Panc1 (cell line): ENCODE data around the gene SSR2. TPM values are rescaled to one million over a fixed set of nuclear protein-coding genes. Genes with fewer than 3 reads are reported as not detected.

Experiments
- ATAC-seq: fragments of 200-7000 bp; cut with Tn5 transposase; 2 replicates; pipeline ENCODE4 v1.9.1; 2020; ENCODE audit warnings: mild to moderate bottlenecking, moderate library complexity
- BruUV-seq: library from RNA; stranded (reverse); fragments of 400-500 nt; replicated peaks from 2 replicates; lab custom pipeline; 2021; lab: Mats Ljungman, UMichigan
- CTCF ChIA-PET: fragments of 300-600 bp; sonication (Branson Sonifier 250); formaldehyde crosslinking; loops from one replicate; lab custom pipeline; 2022; ENCODE audit warnings: antibody characterized with exemption; lab: Charles Lee
- POLR2A ChIA-PET: fragments of 300-600 bp; sonication (Branson Sonifier 250); formaldehyde crosslinking; loops from one replicate; lab custom pipeline; 2022; ENCODE audit warnings: antibody characterized with exemption; lab: Charles Lee
- DNase-seq: peaks from one replicate; pipeline ENCODE4 v3.0.0-alpha.2; 2010; ENCODE audit warnings: low read depth, low spot score
- H3K27ac ChIP-seq: 2 replicates; pipeline ENCODE4 v1.5.1; 2011; ENCODE audit warnings: mild to moderate bottlenecking, low read length, inconsistent platforms
- H3K27me3 ChIP-seq: fragments of 200-500 bp; sonication (Bioruptor generic); 2 replicates; pipeline ENCODE4 v1.6.0; 2014; ENCODE audit warnings: low read length, inconsistent platforms; ENCODE audit not compliant: control insufficient read depth, insufficient read depth
- H3K36me3 ChIP-seq: fragments of 200-500 bp; sonication (Bioruptor generic); 2 replicates; pipeline ENCODE4 v1.5.1; 2014; ENCODE audit warnings: inconsistent platforms, mild to moderate bottlenecking, low read length, moderate library complexity; ENCODE audit not compliant: control insufficient read depth, insufficient read depth
- H3K4me1 ChIP-seq: 2 replicates; pipeline ENCODE4 v1.5.1; 2011; ENCODE audit warnings: inconsistent platforms, mild to moderate bottlenecking, low read length, moderate library complexity; ENCODE audit not compliant: control insufficient read depth, insufficient read depth
- H3K4me3 ChIP-seq, 2 experiments: 2 replicates each; pipeline ENCODE4 v1.5.1; 2011 to 2012; ENCODE audit warnings: low read depth in 2 of 2, low read length in 2 of 2, mild to moderate bottlenecking in 2 of 2, inconsistent platforms in 1 of 2, moderate library complexity in 1 of 2
- H3K9me3 ChIP-seq: fragments of 200-500 bp; sonication (Bioruptor generic); 2 replicates; pipeline ENCODE4 v1.5.1; 2014; ENCODE audit warnings: low read depth, mild to moderate bottlenecking, inconsistent platforms, low read length, moderate library complexity; ENCODE audit not compliant: control insufficient read depth, insufficient read depth
- POLR2AphosphoS5 ChIP-seq: IDR thresholded peaks from 2 replicates; pipeline ENCODE4 v1.6.1; 2012; ENCODE audit warnings: mild to moderate bottlenecking, low read depth, low read length, moderate library complexity
- SIN3A ChIP-seq: IDR thresholded peaks from 2 replicates; pipeline ENCODE4 v1.6.1; 2012; ENCODE audit warnings: low read depth, mild to moderate bottlenecking, low read length, moderate library complexity, borderline replicate concordance; ENCODE audit not compliant: insufficient read depth
- TCF7L2 ChIP-seq: IDR thresholded peaks from 2 replicates; pipeline ENCODE4 v1.6.1; 2011; ENCODE audit warnings: mild to moderate bottlenecking, low read depth, low read length, inconsistent platforms
- in situ Hi-C: cut with HindIII; loops from 2 replicates; pipeline ENCODE4 v1.10.0; 2016; ENCODE audit warnings: low sequenced_read_pairs, low pct_unique_long_range_greater_than_20kb
- intact Hi-C: fragments of 100-400 bp; cut with micrococcal nuclease; formaldehyde crosslinking; loops from one replicate; pipeline ENCODE4 v1.10.0; 2022; ENCODE audit not compliant: unreplicated experiment
- total RNA-seq: library from RNA; stranded (reverse); gene quantifications from one replicate; pipeline ENCODE4 v1.2.1, GENCODE V29; 2021; ENCODE audit not compliant: unreplicated experiment
- TF ChIP-seq, protein P1 (sequence below): fragments of 450-650 bp; IDR thresholded peaks from 2 replicates; pipeline ENCODE4 v1.5.1; 2017; ENCODE audit warnings: mild to moderate bottlenecking
- TF ChIP-seq, protein P2 (sequence below), 2 experiments: IDR thresholded peaks; 2 replicates each; pipeline ENCODE4 v1.6.1; 2011 to 2012; ENCODE audit warnings: low read depth in 2 of 2, control low read depth in 1 of 2, low read length in 1 of 2, mild to moderate bottlenecking in 1 of 2, moderate library complexity in 1 of 2; ENCODE audit not compliant: insufficient read depth in 1 of 2

SSR2 gene
- total RNA-seq, 1 experiment from 2014 or later, result 252 TPM

DNA sequence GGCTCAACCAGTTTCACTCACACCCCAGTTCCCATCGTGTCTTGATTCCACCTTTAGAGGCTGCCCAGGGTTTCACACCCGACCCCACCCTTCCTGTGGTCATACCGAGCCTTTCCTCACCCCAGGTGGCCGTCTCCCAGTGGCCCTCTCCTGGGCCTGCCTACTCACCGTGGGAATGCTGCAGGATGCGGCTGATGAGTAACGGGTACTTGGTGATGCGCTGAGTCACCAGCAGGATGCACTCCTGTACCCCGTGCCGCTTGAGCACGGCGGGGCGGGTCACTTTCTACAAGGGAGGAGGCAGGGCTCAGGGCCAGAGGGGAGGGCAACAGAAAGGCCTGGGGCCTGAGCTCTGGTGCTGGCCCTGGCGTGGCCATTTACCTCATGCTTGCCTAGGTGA, 58.8 kb downstream of the SSR2 start:
- peak overlapping the region; percentile 62 for H3K27ac ChIP-seq
- no TSS peak for BruUV-seq
- peak; percentile 94 for DNase-seq
- in situ Hi-C loops (no loop called here), intact Hi-C loops (no loop called here)
- no peaks in the 10 kb centered on the region for H3K27me3 ChIP-seq
- ChIA-PET CTCF (interaction anchor here (0.6 kb wide), 1 partner anchor 46 kb away, joined by 5 read pairs; no protein-coding TSS in a partner anchor), POLR2A (no interaction called here)
- H3K4me1 ChIP-seq, result peaks cover 16% of the 10 kb centered on the region
- peaks cover 21% of the 10 kb centered on the region for H3K36me3 ChIP-seq
- TF ChIP-seq POLR2AphosphoS5 (no peak), TCF7L2 (no peak), SIN3A (no peak)
- TF ChIP-seq, protein P1, sequence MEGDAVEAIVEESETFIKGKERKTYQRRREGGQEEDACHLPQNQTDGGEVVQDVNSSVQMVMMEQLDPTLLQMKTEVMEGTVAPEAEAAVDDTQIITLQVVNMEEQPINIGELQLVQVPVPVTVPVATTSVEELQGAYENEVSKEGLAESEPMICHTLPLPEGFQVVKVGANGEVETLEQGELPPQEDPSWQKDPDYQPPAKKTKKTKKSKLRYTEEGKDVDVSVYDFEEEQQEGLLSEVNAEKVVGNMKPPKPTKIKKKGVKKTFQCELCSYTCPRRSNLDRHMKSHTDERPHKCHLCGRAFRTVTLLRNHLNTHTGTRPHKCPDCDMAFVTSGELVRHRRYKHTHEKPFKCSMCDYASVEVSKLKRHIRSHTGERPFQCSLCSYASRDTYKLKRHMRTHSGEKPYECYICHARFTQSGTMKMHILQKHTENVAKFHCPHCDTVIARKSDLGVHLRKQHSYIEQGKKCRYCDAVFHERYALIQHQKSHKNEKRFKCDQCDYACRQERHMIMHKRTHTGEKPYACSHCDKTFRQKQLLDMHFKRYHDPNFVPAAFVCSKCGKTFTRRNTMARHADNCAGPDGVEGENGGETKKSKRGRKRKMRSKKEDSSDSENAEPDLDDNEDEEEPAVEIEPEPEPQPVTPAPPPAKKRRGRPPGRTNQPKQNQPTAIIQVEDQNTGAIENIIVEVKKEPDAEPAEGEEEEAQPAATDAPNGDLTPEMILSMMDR, result no peak; the same call in 1 of the 2 replicates
- TF ChIP-seq, protein P2, sequence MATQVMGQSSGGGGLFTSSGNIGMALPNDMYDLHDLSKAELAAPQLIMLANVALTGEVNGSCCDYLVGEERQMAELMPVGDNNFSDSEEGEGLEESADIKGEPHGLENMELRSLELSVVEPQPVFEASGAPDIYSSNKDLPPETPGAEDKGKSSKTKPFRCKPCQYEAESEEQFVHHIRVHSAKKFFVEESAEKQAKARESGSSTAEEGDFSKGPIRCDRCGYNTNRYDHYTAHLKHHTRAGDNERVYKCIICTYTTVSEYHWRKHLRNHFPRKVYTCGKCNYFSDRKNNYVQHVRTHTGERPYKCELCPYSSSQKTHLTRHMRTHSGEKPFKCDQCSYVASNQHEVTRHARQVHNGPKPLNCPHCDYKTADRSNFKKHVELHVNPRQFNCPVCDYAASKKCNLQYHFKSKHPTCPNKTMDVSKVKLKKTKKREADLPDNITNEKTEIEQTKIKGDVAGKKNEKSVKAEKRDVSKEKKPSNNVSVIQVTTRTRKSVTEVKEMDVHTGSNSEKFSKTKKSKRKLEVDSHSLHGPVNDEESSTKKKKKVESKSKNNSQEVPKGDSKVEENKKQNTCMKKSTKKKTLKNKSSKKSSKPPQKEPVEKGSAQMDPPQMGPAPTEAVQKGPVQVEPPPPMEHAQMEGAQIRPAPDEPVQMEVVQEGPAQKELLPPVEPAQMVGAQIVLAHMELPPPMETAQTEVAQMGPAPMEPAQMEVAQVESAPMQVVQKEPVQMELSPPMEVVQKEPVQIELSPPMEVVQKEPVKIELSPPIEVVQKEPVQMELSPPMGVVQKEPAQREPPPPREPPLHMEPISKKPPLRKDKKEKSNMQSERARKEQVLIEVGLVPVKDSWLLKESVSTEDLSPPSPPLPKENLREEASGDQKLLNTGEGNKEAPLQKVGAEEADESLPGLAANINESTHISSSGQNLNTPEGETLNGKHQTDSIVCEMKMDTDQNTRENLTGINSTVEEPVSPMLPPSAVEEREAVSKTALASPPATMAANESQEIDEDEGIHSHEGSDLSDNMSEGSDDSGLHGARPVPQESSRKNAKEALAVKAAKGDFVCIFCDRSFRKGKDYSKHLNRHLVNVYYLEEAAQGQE (IDR thresholded peaks at IDR 0.05; ENCODE audit: insufficient read depth in 1 of 2, low read depth in 2 of 2, low read length in 1 of 2), result no peak
- H3K4me3 ChIP-seq, result no peak overlapping the region
- peak; percentile 98 for ATAC-seq
- H3K9me3 ChIP-seq, result no peaks in the 10 kb centered on the region

DNA sequence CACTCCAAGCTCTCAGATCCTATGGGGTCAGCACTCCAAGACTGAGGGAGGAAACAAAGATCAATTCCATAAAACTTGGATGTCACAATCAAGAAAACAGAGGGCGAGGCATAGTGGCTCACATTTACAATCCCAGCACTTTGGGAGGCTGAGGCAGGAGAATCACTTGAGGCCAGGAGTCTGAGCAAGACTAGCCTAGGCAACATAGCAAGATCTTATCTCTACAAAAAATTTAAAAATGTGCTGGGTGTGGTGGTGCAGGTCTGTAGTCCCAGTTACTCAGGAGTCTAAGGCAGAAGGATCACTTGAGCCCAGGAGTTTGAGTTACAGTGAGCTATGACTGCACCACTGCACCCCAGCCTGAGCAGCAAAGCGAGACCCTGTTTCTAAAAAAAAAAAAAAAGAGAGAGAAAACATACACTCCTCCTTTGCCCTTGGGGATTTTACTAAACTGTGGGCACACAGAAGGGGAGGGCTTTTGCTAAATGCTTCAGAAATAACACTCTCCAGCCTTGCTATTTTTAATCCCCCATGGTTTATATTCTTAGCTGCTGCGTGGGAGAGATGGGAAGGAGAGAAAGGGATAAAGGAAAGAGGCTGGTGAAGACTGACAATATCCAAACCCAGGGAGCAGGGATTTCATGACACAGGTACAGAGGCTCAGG, 60.5 kb downstream of the SSR2 start:
- H3K4me1 ChIP-seq, result peaks cover 16% of the 10 kb centered on the region
- H3K36me3 ChIP-seq, result peaks cover 24% of the 10 kb centered on the region
- no peaks in the 10 kb centered on the region for H3K9me3 ChIP-seq
- in situ Hi-C loops, result no loop called here
- DNase-seq (no peak), ATAC-seq (no peak)
- ChIA-PET POLR2A (no interaction called here), CTCF (no interaction called here)
- no peak overlapping the region; the same call in 1 of the 2 replicates for H3K27ac ChIP-seq
- H3K4me3 ChIP-seq, result no peak overlapping the region
- BruUV-seq, result no TSS peak
- intact Hi-C loops, result no loop called here
- TF ChIP-seq SIN3A (no peak), TCF7L2 (no peak), POLR2AphosphoS5 (no peak)
- TF ChIP-seq, protein P2 (IDR thresholded peaks at IDR 0.05; ENCODE audit: insufficient read depth in 1 of 2, low read depth in 2 of 2, low read length in 1 of 2), result no peak
- TF ChIP-seq, protein P1, result no peak
- H3K27me3 ChIP-seq, result no peaks in the 10 kb centered on the region
